ENCODE data around the gene WDPCP.
"Not testable (repeated sequence)": the region's sequence is repeated elsewhere in the genome, so short reads cannot be mapped to it uniquely, and the experiment has no call there.

Gene WDPCP

DNA sequence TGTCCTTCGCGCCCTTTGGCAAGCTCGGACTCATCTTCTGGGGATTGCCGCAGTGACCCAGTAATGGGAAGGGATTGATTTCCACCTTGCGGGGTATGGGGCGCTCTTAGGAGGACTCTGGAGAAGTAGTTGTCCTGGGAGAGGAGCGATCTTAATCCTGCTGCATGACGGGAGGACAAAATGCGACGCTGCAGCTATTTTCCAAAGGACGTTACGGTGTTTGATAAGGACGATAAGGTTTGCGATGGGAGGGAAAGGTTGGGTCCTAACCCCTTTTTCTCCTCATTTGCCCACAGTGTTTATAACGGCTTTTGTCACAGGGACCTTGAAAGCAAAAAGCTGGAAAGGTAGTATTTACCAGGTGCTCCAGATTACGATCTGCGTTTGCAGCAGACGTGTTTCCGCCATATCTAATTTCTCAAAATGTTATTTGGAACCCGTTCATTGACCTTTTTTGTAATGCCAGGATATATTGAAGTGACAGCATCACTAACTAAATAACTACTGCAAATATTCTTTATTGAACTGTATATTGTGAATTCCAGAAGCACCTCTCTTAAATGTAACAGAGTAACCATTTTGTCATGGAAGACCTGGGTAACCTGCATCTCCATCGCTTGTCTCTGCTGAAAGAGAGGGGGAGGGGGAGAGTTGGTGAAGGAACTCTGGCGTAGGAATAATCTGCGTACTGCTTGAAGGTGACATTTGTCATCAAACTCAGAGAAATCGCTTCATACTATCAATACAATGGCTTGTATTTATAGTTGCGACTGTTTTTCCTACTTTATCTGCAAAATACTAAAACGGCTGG lies 1.1 kb upstream of the WDPCP start:
- DNase-seq: no peak

DNA sequence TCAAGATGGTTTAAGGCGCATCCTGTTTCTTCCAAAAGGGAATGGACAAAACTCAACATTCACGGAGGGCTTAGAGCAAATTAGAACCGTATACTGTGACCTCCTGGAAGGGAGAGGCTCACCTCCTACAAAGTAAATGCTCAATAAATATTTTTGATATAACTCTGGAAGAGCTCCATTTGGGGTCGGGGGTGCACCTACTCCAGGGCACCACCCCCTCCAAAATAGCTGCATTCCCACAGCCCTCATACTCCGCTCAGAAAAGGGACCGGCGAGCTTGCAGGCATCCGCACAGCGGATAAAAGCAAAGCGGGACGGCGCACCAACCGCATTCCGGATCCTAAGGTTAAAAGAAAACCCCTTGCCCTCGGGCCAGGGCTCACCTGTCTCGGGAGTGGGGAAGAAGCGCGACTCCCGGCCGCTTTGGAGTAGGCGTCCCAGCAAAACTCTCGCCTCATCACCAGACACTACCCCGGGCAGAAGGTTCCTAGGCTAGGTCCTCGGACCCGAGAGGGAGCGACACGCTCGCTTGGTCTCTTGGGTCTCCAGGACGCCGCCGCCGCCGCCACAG lies 378 bp downstream of the WDPCP start:
- DNase-seq: no peak

DNA sequence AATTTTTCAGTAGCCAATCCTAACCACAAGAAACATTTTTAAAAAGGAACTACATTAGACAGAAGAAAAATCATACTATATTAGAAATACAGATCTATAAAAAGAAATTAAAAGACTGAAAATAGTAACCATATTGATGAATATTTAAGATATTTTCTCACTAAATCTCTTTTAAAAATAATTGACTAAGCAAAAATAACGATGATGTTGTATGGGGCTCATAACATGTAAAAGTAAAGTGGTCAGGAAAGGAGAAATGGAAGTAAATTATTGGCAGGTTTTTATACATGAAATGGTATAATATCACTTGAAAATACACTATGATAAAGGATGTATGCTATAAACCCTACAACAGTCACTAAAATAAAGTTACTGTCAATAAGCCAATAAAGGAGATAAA lies 5.4 kb downstream of the WDPCP start:
- DNase-seq: no peak

DNA sequence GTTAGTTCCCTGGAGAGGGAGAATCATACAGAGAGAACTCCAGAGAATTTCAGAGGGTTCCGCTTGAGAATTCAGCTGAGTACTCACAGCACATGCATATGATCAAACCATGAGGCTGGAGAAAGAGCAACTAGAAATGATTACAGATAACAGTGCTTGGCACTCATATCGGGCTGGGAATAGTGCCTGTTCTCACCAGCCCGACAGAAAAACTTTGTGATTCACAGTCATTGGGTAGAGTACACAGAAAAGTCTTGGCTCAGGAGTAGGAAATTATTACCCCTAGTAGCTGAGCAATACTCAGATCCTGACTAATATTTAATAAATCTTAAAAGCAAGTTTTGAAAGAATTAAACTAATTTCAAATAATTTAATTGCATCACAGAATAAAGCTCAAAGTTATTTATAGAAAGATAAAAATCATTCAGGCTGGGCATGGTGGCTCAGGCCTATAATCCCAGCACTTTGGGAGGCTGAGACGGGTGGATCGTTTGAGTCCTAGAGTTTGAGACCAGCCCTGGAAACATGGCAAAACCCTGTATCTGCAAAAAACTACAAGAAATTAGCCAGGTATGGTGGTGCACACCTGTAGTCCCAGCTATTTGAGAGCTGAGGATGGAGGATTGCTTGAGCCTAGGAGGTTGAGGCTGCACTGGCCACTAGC lies 6.8 kb downstream of the WDPCP start:
- DNase-seq: no peak

DNA sequence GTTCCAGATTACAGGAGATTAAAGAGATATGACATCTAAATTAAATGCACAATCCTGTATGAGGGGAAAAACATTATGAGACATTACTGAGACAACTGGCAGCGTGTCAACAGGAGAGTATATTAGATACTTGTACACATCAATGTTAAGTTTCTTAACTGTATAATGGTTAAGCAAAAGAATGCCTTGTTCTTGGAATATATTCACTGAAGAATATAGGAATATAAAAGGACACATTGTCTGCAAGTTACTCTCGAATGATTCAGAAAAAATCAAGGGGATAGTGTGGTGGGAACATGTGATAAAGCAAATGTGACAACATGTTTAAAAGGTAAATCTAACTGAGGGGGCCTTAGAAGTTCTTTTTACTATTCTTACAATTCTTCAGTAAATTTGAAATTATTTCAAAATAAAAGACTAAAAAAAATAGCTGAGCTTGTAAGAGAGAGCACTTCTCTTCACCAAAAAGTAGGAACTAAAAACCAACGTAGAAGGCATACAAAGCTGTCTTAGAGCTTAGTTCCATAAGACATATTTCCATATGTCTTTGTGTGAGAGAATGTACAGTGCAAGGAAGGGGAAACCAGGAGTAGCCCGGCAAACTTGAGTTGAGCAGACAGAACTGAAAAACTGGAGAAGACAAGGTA lies 7.5 kb downstream of the WDPCP start:
- DNase-seq: no peak

DNA sequence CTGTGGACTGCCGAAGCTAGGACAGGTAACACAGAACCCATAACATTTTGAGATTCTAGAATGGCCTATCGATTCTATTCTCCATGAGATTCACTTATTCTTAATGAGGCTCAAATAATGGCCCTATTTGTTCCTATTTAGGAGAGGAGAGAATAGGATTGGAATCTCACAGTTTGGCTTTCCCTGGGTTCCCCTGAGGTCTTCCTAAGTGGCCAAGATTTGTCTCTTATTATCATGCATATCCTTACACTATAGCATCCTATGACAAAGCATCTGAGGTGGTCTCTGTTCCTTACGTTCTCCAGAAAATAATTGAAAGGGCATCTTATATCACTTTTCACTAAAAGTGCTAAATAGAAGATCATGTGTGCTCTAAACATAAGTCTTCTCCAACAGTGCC lies 9.5 kb downstream of the WDPCP start:
- no peak for DNase-seq

DNA sequence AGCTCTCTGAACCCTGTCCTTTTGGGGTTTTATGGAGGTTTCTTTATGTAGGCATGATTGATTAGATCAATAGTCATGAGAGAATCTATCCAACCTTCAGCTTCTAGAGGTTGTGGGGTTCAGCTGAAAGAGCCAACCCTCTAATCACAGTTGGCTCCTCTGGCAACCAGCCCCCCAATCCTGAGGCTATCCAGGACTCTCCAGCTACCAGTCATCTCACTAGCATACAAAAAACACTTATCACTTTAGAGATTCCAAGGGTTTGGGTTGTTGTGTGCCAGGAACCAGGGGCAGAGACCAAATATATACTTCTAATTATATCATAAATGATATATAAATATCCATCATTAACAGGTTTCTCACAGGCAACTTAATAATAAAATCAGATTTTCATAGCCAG lies 11.7 kb downstream of the WDPCP start:
- no peak for DNase-seq

DNA sequence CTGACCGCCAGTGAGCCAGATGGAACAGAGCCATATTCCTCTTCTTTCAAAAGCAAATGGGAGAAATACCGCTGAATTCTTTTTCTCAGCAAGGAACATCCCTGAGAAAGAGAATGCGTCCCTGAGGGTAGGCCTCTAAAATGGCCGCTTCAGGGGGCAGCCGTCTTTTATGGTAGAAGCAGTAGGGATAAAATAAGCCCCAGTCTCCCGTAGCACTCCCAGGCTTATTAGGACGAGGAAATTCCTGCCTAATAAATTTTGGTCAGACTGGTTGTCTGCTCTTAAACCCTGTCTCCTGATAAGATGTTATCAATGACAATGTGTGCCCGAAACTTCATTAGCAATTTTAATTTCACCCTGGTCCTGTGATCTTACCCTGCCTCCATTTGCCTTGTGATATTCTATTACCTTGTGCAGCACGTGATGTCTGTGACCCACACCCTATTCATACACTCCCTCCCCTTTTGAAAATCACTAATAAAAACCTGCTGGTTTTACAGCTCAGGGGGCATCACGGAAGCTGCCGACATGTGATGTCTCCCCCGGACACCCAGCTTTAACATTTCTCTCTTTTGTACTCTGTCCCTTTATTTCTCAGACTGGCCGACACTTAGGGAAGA lies 14.4 kb downstream of the WDPCP start:
- not testable (repeated sequence) for DNase-seq

DNA sequence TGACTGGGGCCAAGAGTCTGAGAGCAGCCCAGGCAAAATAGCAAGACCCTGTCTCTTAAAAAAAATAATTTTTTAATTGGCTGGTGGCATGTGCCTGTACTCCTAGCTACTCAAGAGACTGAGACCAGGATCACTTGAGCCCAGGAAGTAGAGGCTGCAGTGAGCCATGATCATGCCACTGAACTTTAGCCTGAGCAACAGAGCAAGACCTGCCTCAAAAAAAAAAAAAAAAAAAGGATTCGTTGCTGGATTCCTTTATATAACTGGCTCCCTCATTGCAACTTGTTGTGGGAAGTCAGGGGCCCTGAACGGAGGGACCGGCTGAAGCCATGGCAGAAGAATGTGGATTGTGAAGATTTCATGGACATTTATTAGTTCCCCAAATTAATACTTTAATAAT lies 15.3 kb downstream of the WDPCP start:
- DNase-seq: not testable (repeated sequence)

DNA sequence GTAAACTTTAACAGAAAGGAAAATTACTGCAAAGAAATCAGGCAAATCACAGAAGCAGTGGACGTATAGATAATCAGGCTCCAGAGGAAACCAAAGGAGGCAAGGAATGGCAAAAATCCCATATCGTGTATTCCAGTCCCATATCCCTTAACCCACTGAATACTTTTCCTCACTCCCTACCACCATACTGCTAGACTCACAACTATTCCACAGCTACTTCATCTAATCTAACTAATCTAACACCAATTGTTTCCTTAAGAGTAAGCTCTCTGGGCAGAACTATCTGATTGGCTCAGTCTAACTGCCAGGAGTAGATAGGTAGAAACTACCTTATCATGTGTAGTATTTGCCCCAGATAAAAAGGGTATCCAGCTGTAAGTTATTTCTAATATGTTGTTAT lies 16.3 kb downstream of the WDPCP start:
- no peak for DNase-seq

DNA sequence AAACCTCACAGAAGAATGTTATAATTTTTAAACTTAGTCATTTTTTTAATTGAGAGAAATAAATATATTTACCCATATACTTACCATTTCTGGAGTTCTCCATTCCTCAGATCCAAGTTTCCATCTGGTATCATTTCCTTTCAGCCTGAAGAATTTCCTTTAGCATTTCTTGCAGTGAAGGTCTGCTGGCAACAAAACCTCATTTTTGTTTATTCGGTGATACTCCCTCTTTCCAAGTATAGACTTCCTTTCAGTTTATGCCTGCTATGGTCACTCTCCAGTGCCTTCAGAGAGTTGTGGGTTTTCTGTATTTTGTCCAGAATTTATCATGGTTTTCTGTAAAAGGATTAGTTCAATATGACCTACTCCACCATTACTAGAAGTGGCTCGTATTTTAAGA lies 17.0 kb downstream of the WDPCP start:
- no peak for DNase-seq

DNA sequence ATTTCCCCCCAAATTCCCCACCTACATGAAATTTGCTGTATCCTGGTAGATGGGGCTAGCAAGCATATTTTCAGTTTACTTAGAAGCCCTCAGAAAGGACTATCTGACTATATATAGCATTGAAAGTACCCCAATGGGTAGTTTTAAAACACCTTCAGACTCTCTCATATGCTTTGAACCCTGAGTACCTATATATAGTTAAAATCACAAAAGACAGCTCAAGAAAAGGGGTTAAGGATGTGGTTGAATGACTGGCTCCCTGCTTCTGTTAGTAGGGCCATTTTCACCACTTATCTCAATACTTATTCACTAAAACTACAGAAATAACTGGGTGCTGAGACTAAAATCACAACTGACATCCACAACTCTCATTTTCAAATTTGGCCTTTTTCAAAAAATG lies 18.5 kb downstream of the WDPCP start:
- DNase-seq: no peak

DNA sequence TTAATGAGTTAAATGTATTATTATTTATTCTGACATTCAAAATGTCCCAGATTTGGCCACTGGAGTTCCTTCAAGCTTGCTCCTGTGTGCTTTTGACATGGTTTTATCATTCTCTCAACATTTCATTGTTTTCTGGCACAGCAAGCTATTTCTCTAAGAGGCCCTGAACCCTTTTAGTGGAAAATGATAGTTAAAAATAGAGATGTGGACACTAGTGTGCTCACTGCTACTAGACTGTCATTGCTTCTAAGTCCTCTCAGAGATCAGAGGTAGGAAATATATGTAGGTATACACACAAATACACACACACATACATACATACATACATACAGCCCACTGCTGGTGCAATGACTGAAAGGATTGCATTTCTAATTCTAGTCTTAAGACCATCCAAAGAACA lies 25.5 kb downstream of the WDPCP start:
- no peak for DNase-seq

DNA sequence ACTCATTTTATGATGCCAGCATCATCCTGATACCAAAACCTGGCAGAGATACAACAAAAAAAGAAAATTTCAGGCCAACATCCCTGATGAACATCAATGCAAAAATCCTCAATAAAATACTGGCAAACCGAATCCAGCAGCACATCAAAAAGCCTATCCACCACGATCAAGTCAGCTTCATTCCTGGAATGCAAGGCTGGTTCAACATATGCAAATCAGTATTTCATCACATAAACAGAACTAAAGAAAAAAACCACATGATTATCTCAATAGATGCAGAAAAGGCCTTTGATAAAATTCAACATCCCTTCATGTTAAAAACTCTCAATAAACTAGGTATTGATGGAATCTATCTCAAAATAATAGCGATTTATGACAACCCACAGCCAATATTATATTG lies 29.4 kb downstream of the WDPCP start:
- DNase-seq: not testable (repeated sequence)

DNA sequence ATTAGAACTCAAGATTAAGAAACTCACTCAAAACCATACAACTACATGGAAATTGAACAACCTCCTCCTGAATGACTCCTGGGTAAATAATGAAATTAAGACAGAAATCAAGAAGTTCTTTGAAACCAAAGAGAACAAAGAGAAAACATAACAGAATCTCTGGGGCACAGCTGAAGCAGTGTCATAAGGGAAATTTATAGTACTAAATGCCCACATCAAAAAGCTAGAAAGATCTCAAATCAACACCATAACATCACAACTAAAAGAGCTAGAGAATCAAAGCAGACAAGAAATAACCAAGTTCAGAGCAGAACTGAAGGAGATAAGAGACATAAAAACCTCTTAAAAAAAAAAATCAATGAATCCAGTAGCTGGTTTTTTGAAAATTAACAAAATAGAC lies 30.5 kb downstream of the WDPCP start:
- not testable (repeated sequence) for DNase-seq

DNA sequence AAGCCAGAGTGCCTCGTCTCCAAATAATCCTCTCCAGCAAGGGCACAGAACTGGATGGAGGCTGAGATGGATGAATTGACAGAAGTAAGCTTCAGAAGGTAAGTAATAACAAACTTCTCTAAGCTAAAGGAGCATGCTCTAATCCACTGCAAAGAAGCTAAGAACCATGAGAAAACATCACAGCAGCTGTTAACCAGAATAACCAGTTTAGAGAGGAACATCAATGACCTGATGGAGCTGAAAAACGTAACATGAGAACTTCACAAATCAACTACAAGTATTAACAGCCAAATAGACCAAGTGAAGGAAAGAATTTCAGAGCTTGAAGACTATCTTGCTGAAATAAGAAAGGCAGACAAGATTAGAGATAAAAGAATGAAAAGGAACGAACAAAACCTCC lies 32.3 kb downstream of the WDPCP start:
- DNase-seq: no peak

DNA sequence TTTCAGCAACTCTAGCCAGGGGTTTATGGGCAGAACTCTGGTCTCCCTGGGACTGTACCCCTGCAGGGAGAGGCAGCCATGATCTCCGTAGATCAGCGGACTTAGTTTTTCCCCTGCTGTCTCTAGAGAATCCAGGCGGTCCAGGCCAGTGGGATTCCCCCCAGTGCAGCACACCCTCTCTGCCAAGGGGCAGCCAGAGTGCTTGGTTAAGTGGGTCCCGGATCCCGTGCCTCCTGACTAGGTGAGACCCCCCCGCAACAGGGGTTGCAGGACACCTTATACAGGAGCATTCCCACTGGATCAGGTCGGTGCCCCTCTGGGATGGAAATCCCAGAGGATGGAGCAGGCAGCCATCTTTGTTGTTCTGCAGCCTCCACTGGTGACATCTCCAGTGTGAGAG lies 33.0 kb downstream of the WDPCP start:
- no peak for DNase-seq

DNA sequence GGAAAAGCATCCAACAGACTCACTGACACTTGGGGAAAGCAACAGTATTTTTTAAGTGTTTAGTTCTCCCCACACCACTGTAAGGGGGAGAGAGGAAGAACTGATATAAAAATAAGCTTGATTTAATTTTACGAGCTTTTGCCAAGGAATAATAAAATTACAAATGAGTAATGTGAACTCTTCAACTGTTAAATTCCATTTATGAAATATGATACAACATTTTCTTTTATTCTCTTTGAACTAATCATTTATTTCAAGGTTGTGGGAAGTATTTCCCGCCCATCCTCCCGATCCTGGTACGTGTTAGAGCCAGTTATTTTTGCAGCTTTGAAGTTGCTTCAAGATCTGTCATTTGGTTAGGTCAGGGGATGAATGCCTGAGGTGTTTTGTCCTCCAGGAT lies 35.2 kb downstream of the WDPCP start:
- no peak for DNase-seq

DNA sequence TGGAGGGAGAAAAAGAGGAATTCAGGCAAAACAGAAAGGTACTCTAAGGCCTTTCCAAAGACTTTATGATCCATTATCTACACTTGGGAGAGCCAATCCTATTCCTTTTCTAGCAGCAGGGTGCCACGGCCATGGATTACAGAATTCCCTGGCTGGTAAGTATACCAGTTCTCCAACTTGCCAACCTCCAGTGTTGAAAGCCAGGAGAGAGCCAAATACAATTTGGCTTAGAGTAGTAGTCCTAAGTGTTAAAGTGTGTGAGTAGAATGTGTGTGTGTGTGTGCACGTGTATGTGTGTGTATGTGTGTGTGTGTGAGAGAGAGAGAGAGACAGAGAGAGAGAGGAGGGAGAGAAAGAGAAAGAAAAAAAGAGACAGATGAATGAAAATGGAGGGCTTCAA lies 43.3 kb downstream of the WDPCP start:
- DNase-seq: no peak

DNA sequence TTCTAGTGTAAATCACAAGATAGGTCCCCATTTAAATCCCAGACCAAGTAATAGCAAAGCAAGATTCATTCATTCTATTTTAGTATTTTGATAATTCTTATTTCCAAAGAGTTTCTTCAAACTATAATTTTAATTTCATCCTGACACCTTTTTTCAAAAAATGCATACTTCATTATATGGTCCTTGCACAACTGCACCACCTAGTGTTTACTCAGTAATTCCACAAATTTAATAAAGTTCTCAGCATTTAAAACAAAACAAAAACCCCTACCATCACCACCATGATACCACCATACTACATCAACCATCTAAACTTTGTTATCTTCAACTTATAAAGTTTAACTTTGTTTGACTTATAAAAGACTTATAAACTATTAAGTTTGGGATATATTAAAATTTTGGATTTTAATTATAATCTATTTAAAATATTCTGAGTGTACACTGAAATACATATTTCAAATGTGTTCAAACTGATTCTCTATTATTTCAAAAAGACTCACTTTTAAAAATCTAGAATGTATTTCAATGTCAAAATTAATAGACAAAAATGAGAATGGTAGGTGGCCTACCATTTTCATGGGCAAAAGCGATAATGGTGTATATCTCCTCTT lies 44.2 kb downstream of the WDPCP start:
- peak; percentile 12 for DNase-seq

DNA sequence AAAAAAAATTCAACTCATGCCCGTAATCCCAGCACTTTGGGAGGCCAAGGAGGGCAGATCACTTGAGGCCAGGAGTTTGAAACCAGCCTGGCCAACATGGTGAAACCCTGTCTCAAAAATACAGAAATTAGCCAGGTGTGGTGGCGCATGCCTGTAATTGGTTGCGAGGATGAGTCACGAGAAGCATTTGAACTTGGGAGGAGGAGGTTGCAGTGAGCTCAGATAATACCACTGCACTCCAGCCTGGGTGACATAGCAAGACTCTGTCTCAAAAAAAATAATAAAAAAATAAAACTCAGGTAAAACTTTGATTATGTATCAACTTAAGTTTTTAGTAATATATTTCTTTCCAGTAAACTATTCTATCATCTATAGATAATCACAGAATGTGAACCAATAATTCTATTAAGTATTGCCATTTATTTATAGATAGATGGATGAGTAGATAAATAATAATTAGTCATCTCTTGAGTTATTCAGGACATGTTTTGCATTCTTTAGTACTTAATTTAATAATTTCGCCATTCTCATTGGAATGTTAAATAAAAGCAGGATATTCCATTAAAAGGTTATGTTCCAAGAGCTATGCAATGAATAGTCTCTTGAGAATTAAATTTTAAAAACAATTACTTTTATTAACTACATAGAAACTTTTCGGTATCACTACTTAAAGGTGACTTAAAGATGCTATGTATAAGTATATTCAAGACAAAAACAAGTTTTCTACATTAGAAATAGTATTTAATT lies 48.7 kb downstream of the WDPCP start:
- no peak for DNase-seq

DNA sequence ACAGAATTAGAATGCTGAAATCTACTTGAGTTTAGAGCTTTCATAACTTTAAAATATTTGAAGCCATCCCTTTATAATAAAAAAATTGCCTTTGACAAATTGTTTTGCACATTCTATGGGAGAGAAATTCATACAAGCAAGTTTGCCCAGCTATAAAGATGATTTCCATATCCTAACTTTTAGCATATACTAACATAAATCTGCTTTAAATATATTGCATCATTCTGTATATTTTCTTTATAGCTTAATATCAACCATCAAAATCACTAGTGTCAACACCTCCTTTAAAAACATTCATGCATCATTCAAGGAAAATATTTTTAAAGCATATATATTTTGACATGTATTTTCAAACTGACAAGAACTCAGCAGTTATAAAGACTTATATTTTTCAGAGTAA lies 49.9 kb downstream of the WDPCP start:
- DNase-seq: no peak
